GM19438 (cell line): Measurements from ENCODE around the gene IRF6.
A peak's percentile ranks its signal among the peaks of the same experiment; 100 is the strongest.

ENCODE experiments used
- ATAC-seq: cut with Tn5 transposase; IDR thresholded peaks from one replicate; pipeline ENCODE4 v1.9.1; 2021; ENCODE audit warnings: low read depth; ENCODE audit not compliant: unreplicated experiment

Gene IRF6

DNA sequence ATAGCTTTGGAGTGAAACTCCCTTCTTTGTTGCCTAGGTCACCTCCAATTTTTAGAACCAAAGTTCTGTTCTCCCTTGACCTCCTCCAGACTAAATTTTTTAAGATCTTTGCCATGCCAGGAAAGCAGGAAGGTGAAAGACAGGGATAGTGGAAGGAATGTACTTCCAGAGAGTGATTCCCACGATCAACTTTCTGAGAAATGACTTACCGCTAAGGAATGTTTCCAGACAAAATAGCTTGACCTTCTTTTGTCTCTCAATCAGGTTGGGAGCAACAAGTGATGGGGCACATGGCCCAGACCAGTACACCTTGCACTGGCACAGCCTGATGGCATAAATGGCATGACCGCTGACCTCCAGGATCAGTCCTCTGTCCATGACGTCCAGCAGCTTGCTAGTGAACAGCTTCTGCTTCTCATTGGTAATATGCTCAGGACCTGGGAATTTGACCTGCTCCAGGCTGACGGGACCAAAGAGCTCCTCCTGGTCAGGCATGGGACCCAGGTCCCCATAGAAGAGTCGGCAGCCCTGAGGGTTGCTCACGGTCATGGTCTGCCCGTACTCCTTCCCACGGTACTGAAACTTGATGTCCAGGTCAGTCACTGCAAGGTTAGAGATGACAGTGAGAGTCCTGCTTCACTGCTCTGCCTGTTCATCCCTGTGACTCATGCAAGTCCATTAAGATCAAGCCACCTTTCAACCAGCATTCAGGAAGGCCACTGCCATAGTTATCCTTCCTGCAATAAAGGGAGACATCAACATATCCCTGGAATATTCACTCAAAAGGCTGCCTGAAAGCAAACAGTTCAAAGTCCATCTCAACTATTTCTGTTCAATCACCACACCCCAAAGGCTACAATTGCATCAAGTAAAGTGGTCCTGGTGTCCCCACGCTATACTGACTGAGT is 15.4 kb downstream of the IRF6 start:
- no peak for ATAC-seq

- ATAC-seq: no peak
Observed at GRCh38 chr1:209789245-209789644, 16.7 kb downstream of the IRF6 start.

GRCh38 chr1:209787551-209787950 is 18.4 kb downstream of the IRF6 start:
- ATAC-seq: no peak

DNA sequence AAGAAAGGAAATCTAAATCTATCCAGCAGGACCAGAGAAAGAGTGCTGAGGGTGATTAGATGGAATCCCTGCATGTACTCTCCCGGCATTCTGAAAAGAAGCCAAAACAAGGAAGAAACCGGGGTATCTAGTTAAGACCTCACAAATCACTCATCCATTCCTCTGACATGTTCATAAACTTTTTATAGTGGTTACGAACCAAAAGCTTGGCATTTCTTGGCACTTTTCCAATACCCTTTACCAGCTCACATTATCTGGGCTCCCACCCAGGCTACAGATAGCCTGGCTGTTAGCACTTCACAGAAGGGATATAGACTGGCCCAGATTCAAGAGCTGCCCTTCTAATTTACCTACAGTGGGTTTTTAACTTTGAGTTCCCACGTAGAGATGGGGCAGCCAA is 19.8 kb downstream of the IRF6 start:
- no peak for ATAC-seq

DNA sequence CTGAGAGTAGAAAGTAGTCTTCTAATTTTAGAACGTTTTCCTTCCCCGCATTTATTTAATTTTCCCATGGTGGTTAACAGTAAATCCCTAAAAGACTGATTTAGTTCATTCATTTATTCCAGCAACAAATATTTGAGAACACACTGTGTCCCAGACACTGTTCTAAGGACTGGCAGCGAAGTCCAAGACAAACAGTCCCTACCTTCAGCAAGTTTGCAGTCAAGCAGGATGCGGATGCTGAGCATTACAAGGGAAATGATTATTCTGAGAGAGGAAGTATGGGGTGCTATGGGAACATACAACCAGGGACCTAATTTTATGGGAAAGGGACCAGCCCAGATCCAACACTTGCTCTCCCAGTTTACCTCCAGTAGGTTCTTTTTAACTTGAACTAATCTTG is 20.4 kb downstream of the IRF6 start:
- ATAC-seq: no peak

GRCh38 chr1:209784265-209785169 is 21.4 kb downstream of the IRF6 start, which contains the start of gene C1orf74:
TSS of gene C1orf74 (minus strand) at chr1:209784559. CDS start at chr1:209783634, 925 bp downstream.
- peak; percentile 99 for ATAC-seq

DNA sequence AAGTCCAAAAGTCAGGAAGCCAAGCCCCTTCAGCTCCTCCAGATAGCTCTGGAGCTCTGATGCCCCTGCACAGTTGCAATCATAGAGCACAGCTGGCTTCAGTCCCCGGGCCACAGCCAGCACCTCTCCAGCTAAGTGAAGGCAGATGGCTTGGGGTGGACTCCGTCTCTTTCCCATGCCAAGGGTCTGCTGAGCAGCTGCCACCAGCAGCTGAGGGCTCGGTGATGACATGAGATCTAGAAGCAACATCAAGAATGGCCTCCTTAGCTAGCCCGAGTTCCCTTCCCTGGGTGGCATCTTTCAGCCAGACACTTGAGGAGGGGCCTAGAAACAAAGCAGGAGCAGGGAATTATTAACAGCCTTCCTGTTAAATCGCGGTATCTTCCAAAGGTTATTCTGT is 22.6 kb downstream of the IRF6 start:
- ATAC-seq: no peak

- ATAC-seq: no peak
Observed at GRCh38 chr1:209780268-209780667, 25.7 kb downstream of the IRF6 start.

DNA sequence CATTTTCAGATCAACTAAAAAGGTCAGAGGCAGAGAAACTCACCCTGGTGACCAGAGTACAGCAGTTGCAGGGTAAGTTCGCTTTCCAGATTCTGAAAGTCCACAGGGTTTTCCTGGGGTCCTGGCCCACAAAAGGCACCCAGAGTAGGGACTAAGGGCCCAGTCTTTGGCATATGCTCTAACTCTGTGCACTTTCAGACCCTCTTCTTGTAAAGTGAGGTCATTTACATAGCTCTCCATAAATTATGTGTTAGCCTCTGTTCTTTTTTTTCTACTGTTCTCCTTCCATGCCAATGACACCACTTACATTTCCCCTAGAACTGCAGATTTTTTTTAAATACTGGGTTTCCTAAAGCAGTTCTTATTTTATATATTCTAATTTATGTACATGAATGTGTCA is 27.8 kb downstream of the IRF6 start:
- ATAC-seq: no peak

DNA sequence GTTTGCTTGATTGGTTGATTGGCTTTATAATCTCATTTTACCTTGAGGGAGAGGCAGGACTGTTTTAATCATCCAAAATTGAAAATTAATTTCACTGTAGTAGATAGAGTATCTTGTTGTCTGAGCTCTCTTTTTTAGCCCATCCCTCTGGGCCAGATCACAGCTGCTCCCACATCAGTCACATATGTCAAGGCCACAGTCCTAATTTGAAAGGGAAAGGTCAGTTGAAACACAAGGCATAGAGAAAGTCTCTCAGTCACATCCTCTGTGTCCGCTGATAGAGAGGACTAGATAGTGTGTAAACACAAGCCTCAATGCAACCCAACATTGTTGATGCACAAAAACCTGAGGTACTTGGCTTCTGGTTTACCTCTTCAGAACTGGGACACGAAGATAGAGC is 28.4 kb downstream of the IRF6 start:
- ATAC-seq: no peak

GRCh38 chr1:209775678-209776077 is 30.3 kb downstream of the IRF6 start:
- no peak for ATAC-seq

DNA sequence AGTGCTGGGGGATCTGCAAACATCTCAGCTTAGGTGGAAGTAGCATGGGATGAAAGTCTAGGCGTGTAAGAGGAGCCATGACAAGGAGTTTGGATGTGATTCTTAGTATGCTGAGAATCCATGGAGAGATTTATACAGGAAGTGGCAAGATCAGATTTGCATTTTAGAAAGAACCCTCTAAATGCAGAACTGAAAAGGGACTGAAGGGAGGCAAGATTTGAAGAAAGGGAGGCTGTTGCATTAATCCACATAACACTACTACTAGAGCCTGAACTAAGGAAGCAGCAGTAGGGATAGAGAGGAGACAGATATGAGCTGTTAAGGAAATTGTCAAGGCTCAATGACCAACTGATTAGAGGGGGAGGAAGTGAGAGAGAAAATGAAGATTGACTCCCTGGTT is 31.4 kb downstream of the IRF6 start:
- peak; percentile 61 for ATAC-seq

GRCh38 chr1:209772126-209772525 is 33.8 kb downstream of the IRF6 start:
- ATAC-seq: no peak

- no peak for ATAC-seq
Observed at GRCh38 chr1:209770636-209771415, 35.1 kb downstream of the IRF6 start.

DNA sequence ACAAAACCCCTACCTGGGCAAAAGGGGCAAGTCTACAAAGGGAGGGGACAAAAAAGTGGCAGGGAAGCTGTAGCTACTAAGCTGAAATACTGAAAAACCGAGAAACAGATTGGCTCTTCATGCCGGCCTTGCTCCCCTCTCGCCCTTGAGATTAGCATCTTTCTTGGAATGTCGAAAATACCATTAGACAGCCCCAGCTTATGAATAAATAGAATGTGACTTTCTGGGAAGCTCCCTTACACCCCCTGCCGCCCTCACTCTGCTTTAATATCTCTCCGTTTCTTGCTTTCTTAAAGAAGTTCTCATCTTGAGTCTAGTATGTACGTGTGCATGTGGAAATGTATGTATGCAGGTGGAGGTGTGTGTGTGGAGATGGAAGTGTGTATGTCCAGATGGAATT is 36.0 kb downstream of the IRF6 start:
- no peak for ATAC-seq

GRCh38 chr1:209769171-209769904 is 36.6 kb downstream of the IRF6 start:
- peak; percentile 87 for ATAC-seq

- peak; percentile 73 for ATAC-seq
Observed at GRCh38 chr1:209768354-209768774, 37.6 kb downstream of the IRF6 start.

- ATAC-seq: no peak
Observed at GRCh38 chr1:209767706-209768105, 38.2 kb downstream of the IRF6 start.

- no peak for ATAC-seq
Observed at GRCh38 chr1:209767096-209767495, 38.8 kb downstream of the IRF6 start.

GRCh38 chr1:209766051-209766450 is 39.9 kb downstream of the IRF6 start:
- ATAC-seq: no peak
